SK-N-SH treated with all-trans-retinoic acid at 6 μM for 48 hours (cell line): Measurements from ENCODE around the gene SNN.

Source experiments
- ARNTL ChIP-seq: fragments of 450-650 bp; formaldehyde crosslinking; IDR thresholded peaks from 2 replicates; pipeline ENCODE4 v1.5.0; 2020; ENCODE audit warnings: low read depth, mild to moderate bottlenecking, moderate library complexity, borderline replicate concordance
- CSDC2 ChIP-seq: fragments of 250-450 bp; sonication (Bioruptor Pico); IDR thresholded peaks from 2 replicates; pipeline ENCODE4 v1.5.0; 2020; ENCODE audit warnings: mild to moderate bottlenecking, moderate library complexity
- ISL1 ChIP-seq: fragments of 250-450 bp; sonication (Bioruptor Pico); IDR thresholded peaks from 2 replicates; pipeline ENCODE4 v2.1.2; 2022; ENCODE audit warnings: mild to moderate bottlenecking, moderate library complexity
- RARB ChIP-seq: fragments of 250-450 bp; sonication (Bioruptor Pico); IDR thresholded peaks from 2 replicates; pipeline ENCODE4 v1.8.0; 2021; ENCODE audit warnings: mild to moderate bottlenecking, moderate library complexity
- ZC3H10 ChIP-seq: fragments of 250-450 bp; sonication (Bioruptor Pico); IDR thresholded peaks from 2 replicates; pipeline ENCODE4 v1.5.1; 2021; ENCODE audit warnings: mild to moderate bottlenecking, moderate library complexity
- ZFP3 ChIP-seq: fragments of 250-450 bp; sonication (Bioruptor Pico); IDR thresholded peaks from 2 replicates; pipeline ENCODE4 v1.5.0; 2020; ENCODE audit warnings: mild to moderate bottlenecking, moderate library complexity
- ZFP30 ChIP-seq: fragments of 450-650 bp; formaldehyde crosslinking; IDR thresholded peaks from 2 replicates; pipeline ENCODE4 v1.5.0; 2022; ENCODE audit warnings: mild to moderate bottlenecking, moderate library complexity
- ZNF565 ChIP-seq: fragments of 450-650 bp; formaldehyde crosslinking; conservative IDR thresholded peaks from 2 replicates; pipeline ENCODE4 v1.5.0; 2020; ENCODE audit warnings: low read depth, mild to moderate bottlenecking, moderate library complexity
- ZNF8 ChIP-seq: fragments of 450-650 bp; formaldehyde crosslinking; IDR thresholded peaks from 2 replicates; pipeline ENCODE4 v1.5.0; 2020; ENCODE audit warnings: mild to moderate bottlenecking, moderate library complexity
- TF ChIP-seq, protein P1 (sequence below): fragments of 250-450 bp; sonication (Bioruptor Pico); IDR thresholded peaks from 2 replicates; pipeline ENCODE4 v1.8.0; 2020; ENCODE audit warnings: mild to moderate bottlenecking, moderate library complexity, borderline replicate concordance
- TF ChIP-seq, protein P2 (sequence below): fragments of 250-450 bp; sonication (Bioruptor Pico); IDR thresholded peaks from 2 replicates; pipeline ENCODE4 v1.5.0; 2020; ENCODE audit warnings: mild to moderate bottlenecking, moderate library complexity

DNA sequence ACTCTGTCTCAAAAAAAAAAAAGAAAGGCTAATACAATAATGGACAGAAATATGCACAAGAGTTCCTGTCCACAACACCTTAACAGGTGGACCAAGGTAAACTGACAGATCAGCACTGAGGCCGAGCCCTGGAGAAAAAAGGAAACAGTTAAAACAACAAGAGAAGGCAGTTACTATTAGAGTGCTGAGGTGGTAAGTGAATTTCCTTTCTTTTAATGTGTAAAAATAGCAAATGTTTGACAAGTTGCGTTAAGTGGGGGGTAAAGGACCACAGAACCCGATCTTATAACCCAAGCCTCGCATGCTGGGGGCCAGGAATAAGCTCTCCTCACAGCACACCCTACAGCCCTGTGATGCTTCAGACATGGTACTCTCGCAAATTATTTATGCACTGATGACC lies 49.6 kb downstream of the SNN start:
- no peak for TF ChIP-seq CSDC2 (CRISPR knock-in tag)
- TF ChIP-seq, protein P1, sequence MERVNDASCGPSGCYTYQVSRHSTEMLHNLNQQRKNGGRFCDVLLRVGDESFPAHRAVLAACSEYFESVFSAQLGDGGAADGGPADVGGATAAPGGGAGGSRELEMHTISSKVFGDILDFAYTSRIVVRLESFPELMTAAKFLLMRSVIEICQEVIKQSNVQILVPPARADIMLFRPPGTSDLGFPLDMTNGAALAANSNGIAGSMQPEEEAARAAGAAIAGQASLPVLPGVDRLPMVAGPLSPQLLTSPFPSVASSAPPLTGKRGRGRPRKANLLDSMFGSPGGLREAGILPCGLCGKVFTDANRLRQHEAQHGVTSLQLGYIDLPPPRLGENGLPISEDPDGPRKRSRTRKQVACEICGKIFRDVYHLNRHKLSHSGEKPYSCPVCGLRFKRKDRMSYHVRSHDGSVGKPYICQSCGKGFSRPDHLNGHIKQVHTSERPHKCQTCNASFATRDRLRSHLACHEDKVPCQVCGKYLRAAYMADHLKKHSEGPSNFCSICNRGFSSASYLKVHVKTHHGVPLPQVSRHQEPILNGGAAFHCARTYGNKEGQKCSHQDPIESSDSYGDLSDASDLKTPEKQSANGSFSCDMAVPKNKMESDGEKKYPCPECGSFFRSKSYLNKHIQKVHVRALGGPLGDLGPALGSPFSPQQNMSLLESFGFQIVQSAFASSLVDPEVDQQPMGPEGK (CRISPR knock-in tag): no peak
- TF ChIP-seq ZFP30 (CRISPR knock-in tag): no peak
- no peak for TF ChIP-seq ZNF8 (CRISPR knock-in tag)
- no peak for TF ChIP-seq ZFP3 (CRISPR knock-in tag)
- no peak for TF ChIP-seq ARNTL
- no peak for TF ChIP-seq ISL1
- no peak for TF ChIP-seq ZC3H10 (CRISPR knock-in tag)
- no peak for TF ChIP-seq ZNF565 (CRISPR knock-in tag)
- TF ChIP-seq, protein P2, sequence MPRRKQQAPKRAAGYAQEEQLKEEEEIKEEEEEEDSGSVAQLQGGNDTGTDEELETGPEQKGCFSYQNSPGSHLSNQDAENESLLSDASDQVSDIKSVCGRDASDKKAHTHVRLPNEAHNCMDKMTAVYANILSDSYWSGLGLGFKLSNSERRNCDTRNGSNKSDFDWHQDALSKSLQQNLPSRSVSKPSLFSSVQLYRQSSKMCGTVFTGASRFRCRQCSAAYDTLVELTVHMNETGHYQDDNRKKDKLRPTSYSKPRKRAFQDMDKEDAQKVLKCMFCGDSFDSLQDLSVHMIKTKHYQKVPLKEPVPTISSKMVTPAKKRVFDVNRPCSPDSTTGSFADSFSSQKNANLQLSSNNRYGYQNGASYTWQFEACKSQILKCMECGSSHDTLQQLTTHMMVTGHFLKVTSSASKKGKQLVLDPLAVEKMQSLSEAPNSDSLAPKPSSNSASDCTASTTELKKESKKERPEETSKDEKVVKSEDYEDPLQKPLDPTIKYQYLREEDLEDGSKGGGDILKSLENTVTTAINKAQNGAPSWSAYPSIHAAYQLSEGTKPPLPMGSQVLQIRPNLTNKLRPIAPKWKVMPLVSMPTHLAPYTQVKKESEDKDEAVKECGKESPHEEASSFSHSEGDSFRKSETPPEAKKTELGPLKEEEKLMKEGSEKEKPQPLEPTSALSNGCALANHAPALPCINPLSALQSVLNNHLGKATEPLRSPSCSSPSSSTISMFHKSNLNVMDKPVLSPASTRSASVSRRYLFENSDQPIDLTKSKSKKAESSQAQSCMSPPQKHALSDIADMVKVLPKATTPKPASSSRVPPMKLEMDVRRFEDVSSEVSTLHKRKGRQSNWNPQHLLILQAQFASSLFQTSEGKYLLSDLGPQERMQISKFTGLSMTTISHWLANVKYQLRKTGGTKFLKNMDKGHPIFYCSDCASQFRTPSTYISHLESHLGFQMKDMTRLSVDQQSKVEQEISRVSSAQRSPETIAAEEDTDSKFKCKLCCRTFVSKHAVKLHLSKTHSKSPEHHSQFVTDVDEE: no peak
- TF ChIP-seq RARB (CRISPR knock-in tag): no peak
